Fibroblast of lung (primary cell): Measurements from ENCODE around the gene CUBN.

Experiments
- CTCF ChIP-seq, 2 donors: IDR thresholded peaks in 1 of 2; conservative IDR thresholded peaks in 1 of 2; 1 replicate in 1 of 2; 2 replicates in 1 of 2; pipeline ENCODE4 v1.5.1; 2011 to 2012; ENCODE audit warnings: low read length in 2 of 2, control low read depth in 1 of 2, inconsistent platforms in 1 of 2, low read depth in 1 of 2, mild to moderate bottlenecking in 1 of 2
- EZH2 ChIP-seq: IDR thresholded peaks from 2 replicates; pipeline ENCODE4 v1.5.1; 2012; ENCODE audit warnings: low read length, control low read depth, mild to moderate bottlenecking; ENCODE audit errors: missing control alignments

GRCh38 chr10:16988900-16989299, 140.7 kb downstream of the CUBN start:
- TF ChIP-seq CTCF (conservative IDR thresholded peaks at IDR 0.05 in 1 of 2, IDR thresholded peaks at IDR 0.05 in 1 of 2; ENCODE audit: low read depth in 1 of 2, low read length in 2 of 2) (no peak), EZH2 (no peak)
